Colon (tissue), 2 donors: ENCODE results near the gene ARHGAP22.

Source experiments
- FAIRE-seq: peaks from 2 replicates; lab custom pipeline; 2012; peaks lifted over from hg19 to GRCh38; lab: Jason Lieb, UNC
- donor health status: control.
- donor health status: control.

ARHGAP22 gene

GRCh38 chr10:48477616-48478015, 127.3 kb downstream of the ARHGAP22 start:
- no peak for FAIRE-seq

GRCh38 chr10:48477141-48477540, 127.7 kb downstream of the ARHGAP22 start:
- FAIRE-seq, result no peak

- FAIRE-seq, result no peak
These were observed 128.4 kb downstream of the ARHGAP22 start for GRCh38 chr10:48476279-48476982.

GRCh38 chr10:48475943-48476278, 129.0 kb downstream of the ARHGAP22 start:
- no peak for FAIRE-seq

GRCh38 chr10:48474765-48475365, 130.0 kb downstream of the ARHGAP22 start:
- FAIRE-seq, result no peak

GRCh38 chr10:48473704-48474103, 131.2 kb downstream of the ARHGAP22 start:
- no peak for FAIRE-seq

- FAIRE-seq, result no peak
These were observed 132.3 kb downstream of the ARHGAP22 start for GRCh38 chr10:48472501-48473069.

- FAIRE-seq, result no peak
These were observed 133.7 kb downstream of the ARHGAP22 start for GRCh38 chr10:48470893-48471805.

GRCh38 chr10:48470115-48470892, 134.6 kb downstream of the ARHGAP22 start:
- no peak for FAIRE-seq

- no peak for FAIRE-seq
These were observed 135.3 kb downstream of the ARHGAP22 start for GRCh38 chr10:48469516-48470020.

GRCh38 chr10:48468866-48469511, 135.9 kb downstream of the ARHGAP22 start:
- FAIRE-seq, result no peak

- no peak for FAIRE-seq
These were observed 136.6 kb downstream of the ARHGAP22 start for GRCh38 chr10:48468130-48468790.

- FAIRE-seq, result no peak
These were observed 137.2 kb downstream of the ARHGAP22 start for GRCh38 chr10:48467669-48468068.

GRCh38 chr10:48466611-48467240, 138.1 kb downstream of the ARHGAP22 start:
- no peak for FAIRE-seq

- no peak for FAIRE-seq
These were observed 138.9 kb downstream of the ARHGAP22 start for GRCh38 chr10:48465860-48466521.

GRCh38 chr10:48464871-48465736, 139.8 kb downstream of the ARHGAP22 start:
- FAIRE-seq, result no peak

- no peak for FAIRE-seq
These were observed 140.6 kb downstream of the ARHGAP22 start for GRCh38 chr10:48464121-48464870.
